IMR-90 (cell line): ENCODE measurements around the gene MYL11. TPM values are rescaled to one million over a fixed set of nuclear protein-coding genes. Genes with fewer than 3 reads are reported as not detected.

ENCODE experiments used
- ATAC-seq: fragments of 200-7000 bp; cut with Tn5 transposase; 2 replicates; pipeline ENCODE4 v1.9.1; 2020; ENCODE audit warnings: low read depth, mild to moderate bottlenecking, moderate library complexity
- BruUV-seq: library from RNA; stranded (reverse); fragments of 400-500 nt; replicated peaks from 2 replicates; lab custom pipeline; 2021; lab: Mats Ljungman, UMichigan
- CTCF ChIA-PET: fragments of 300-600 bp; formaldehyde crosslinking; extraction: SDS; loops from one replicate; lab custom pipeline; 2021; ENCODE audit warnings: antibody characterized with exemption; lab: Yijun Ruan, JAX
- POLR2A ChIA-PET: fragments of 300-600 bp; sonication (Branson Sonifier 250); formaldehyde crosslinking; loops from one replicate; lab custom pipeline; 2022; ENCODE audit warnings: antibody characterized with exemption; ENCODE audit not compliant: unreplicated experiment; lab: Charles Lee
- DNase-seq: peaks from one replicate; pipeline ENCODE4 v3.0.0; 2013
- H2AFZ ChIP-seq: replicated peaks from 2 replicates; pipeline ENCODE3; 2013; ENCODE audit warnings: low read length, mild to moderate bottlenecking; ENCODE audit not compliant: poor library complexity
- H2AK5ac ChIP-seq: 2 replicates; pipeline ENCODE4 v1.6.1; 2013; ENCODE audit warnings: low read depth, low read length, inconsistent platforms
- H2AK9ac ChIP-seq: replicated peaks from 2 replicates; pipeline ENCODE3; 2013; ENCODE audit warnings: mild to moderate bottlenecking, low read depth, low read length, moderate library complexity; ENCODE audit not compliant: poor library complexity
- H2BK120ac ChIP-seq: 2 replicates; pipeline ENCODE4 v1.6.1; 2013; ENCODE audit warnings: low read depth, low read length, inconsistent platforms
- H2BK15ac ChIP-seq: 3 replicates; pipeline ENCODE4 v1.6.1; 2013; ENCODE audit warnings: low read depth, low read length, inconsistent platforms
- H2BK20ac ChIP-seq: 2 replicates; pipeline ENCODE4 v1.6.1; 2013; ENCODE audit warnings: low read depth, mild to moderate bottlenecking, inconsistent platforms, low read length, moderate library complexity
- H2BK5ac ChIP-seq: 2 replicates; pipeline ENCODE4 v1.6.1; 2013; ENCODE audit warnings: mild to moderate bottlenecking, low read depth, low read length, inconsistent platforms; ENCODE audit not compliant: poor library complexity, severe bottlenecking
- H3K14ac ChIP-seq: replicated peaks from 2 replicates; pipeline ENCODE4 v1.6.1; 2013; ENCODE audit warnings: low read depth, low read length, inconsistent platforms
- H3K18ac ChIP-seq: 2 replicates; pipeline ENCODE4 v1.6.1; 2013; ENCODE audit warnings: low read depth, low read length, control low read depth
- H3K23ac ChIP-seq: 2 replicates; pipeline ENCODE4 v1.6.1; 2013; ENCODE audit warnings: low read depth, low read length, inconsistent platforms
- H3K27ac ChIP-seq: 2 replicates; pipeline ENCODE4 v1.5.1; 2013; ENCODE audit warnings: mild to moderate bottlenecking, control low read depth, low read length; ENCODE audit not compliant: insufficient read depth
- H3K27me3 ChIP-seq: 2 replicates; pipeline ENCODE4 v1.6.1; 2013; ENCODE audit warnings: low read length; ENCODE audit not compliant: control insufficient read depth, insufficient read depth
- H3K36me3 ChIP-seq: 2 replicates; pipeline ENCODE4 v1.6.1; 2013; ENCODE audit warnings: low read length, mixed read lengths; ENCODE audit not compliant: control insufficient read depth, insufficient read depth
- H3K4ac ChIP-seq: 2 replicates; pipeline ENCODE4 v1.6.1; 2013; ENCODE audit warnings: low read depth, low read length, inconsistent platforms
- H3K4me1 ChIP-seq: 2 replicates; pipeline ENCODE4 v1.6.1; 2013; ENCODE audit warnings: low read length, mixed read lengths; ENCODE audit not compliant: control insufficient read depth, insufficient read depth
- H3K4me2 ChIP-seq: 2 replicates; pipeline ENCODE4 v1.6.1; 2013; ENCODE audit warnings: low read depth, mild to moderate bottlenecking, control low read depth, low read length, moderate library complexity
- H3K4me3 ChIP-seq: 2 replicates; pipeline ENCODE4 v1.5.1; 2013; ENCODE audit warnings: low read depth, mild to moderate bottlenecking, control low read depth, low read length, moderate library complexity; ENCODE audit not compliant: insufficient read depth
- H3K56ac ChIP-seq: 2 replicates; pipeline ENCODE4 v1.6.1; 2013; ENCODE audit warnings: low read length, inconsistent platforms; ENCODE audit not compliant: insufficient read depth; ENCODE audit errors: extremely low read depth
- H3K79me1 ChIP-seq, 2 experiments: 2 replicates each; pipeline ENCODE4 v1.6.1; 2013; ENCODE audit warnings: low read length in 2 of 2, inconsistent platforms in 1 of 2, low read depth in 1 of 2
- H3K9ac ChIP-seq: 2 replicates; pipeline ENCODE4 v1.6.1; 2013; ENCODE audit warnings: low read depth, low read length, control low read depth
- H3K9me1 ChIP-seq: 2 replicates; pipeline ENCODE4 v1.6.1; 2013; ENCODE audit warnings: low read length, inconsistent platforms; ENCODE audit not compliant: insufficient read depth
- H3K9me3 ChIP-seq: 2 replicates; pipeline ENCODE4 v1.6.1; 2013; ENCODE audit warnings: low read length; ENCODE audit not compliant: control insufficient read depth, insufficient read depth
- H4K20me1 ChIP-seq: 2 replicates; pipeline ENCODE4 v1.6.1; 2013; ENCODE audit warnings: low read length, inconsistent platforms; ENCODE audit not compliant: insufficient read depth
- H4K5ac ChIP-seq: 2 replicates; pipeline ENCODE4 v1.6.1; 2013; ENCODE audit warnings: mild to moderate bottlenecking, low read depth, low read length, control low read depth
- H4K8ac ChIP-seq, 2 experiments: 2 replicates each; pipeline ENCODE4 v1.6.1; 2013; ENCODE audit warnings: low read depth in 2 of 2, low read length in 2 of 2, control low read depth in 1 of 2, inconsistent platforms in 1 of 2
- H4K91ac ChIP-seq: 2 replicates; pipeline ENCODE4 v1.6.1; 2013; ENCODE audit warnings: low read depth, low read length, inconsistent platforms; ENCODE audit not compliant: insufficient read depth
- CHD1 ChIP-seq: IDR thresholded peaks from 2 replicates; pipeline ENCODE4 v1.6.1; 2012; ENCODE audit warnings: low read depth, low read length, improper control_type of control experiment
- FOS ChIP-seq: fragments of 150-350 bp; IDR thresholded peaks from 2 replicates; pipeline ENCODE4 v1.6.1; 2016; ENCODE audit warnings: low read depth, low read length
- MAZ ChIP-seq: IDR thresholded peaks from 2 replicates; pipeline ENCODE4 v1.6.1; 2012; ENCODE audit warnings: low read depth, mild to moderate bottlenecking, low read length, improper control_type of control experiment, moderate library complexity, borderline replicate concordance
- MXI1 ChIP-seq: IDR thresholded peaks from 2 replicates; pipeline ENCODE4 v1.6.1; 2012; ENCODE audit warnings: low read depth, mild to moderate bottlenecking, low read length, moderate library complexity, borderline replicate concordance
- RFX5 ChIP-seq: IDR thresholded peaks from 2 replicates; pipeline ENCODE4 v1.8.0; 2012; ENCODE audit warnings: low read depth, mild to moderate bottlenecking, low read length, moderate library complexity
- USF2 ChIP-seq: fragments of 150-350 bp; IDR thresholded peaks from 2 replicates; pipeline ENCODE4 v1.6.1; 2017; ENCODE audit warnings: mild to moderate bottlenecking, antibody characterized with exemption, low read length, low read depth
- WGBS, 2 experiments: methylation state at CpG; one replicate each; pipeline versions ENCODE4 v1.1.5 to v1.1.7; 2013; ENCODE audit warnings: missing lambda C conversion rate in 2 of 2; ENCODE audit not compliant: insufficient read length in 1 of 2; ENCODE audit errors: extremely low coverage in 2 of 2; 5-methylcytosine and 5-hydroxymethylcytosine counted together
- dilution Hi-C: fragments of 300-500 bp; cut with HindIII; formaldehyde crosslinking; loops from one replicate; pipeline ENCODE4 v1.14.3; 2018; ENCODE audit warnings: low sequenced_read_pairs; ENCODE audit not compliant: unreplicated experiment
- in situ Hi-C: fragments of 300-500 bp; cut with MboI; formaldehyde crosslinking; loops from 3 replicates; pipeline ENCODE4 v1.14.3; 2019; ENCODE audit warnings: low sequenced_read_pairs, inconsistent platforms, mixed read lengths
- intact Hi-C: fragments of 100-400 bp; cut with micrococcal nuclease; formaldehyde crosslinking; loops from 2 replicates; pipeline ENCODE4 v1.10.0; 2022
- polyA plus RNA-seq, 3 experiments: library from polyadenylated mRNA; depleted of rRNA; stranded (reverse); fragments of >200 nt; gene quantifications; 2 replicates each; pipeline ENCODE4 v1.2.3, GENCODE V29; 2012; ENCODE audit warnings: low replicate concordance in 1 of 3
- total RNA-seq: library from RNA; depleted of rRNA; stranded (reverse); fragments of >200 nt; gene quantifications from 2 replicates; pipeline ENCODE4 v1.2.3, GENCODE V29; 2012

Gene MYL11
- total and polyA plus RNA-seq, 2 of the 4 experiments (the other 2 are of a cell fraction) = 1.1 TPM; not detected in 1

- 40% methylated on average over 1 of the region's 19 CpGs; no CpG with 5 or more reads in 1 of the 2 experiments for WGBS, 2 experiments
- Histone ChIP-seq H4K8ac (peak overlapping the region; percentile 63 to 84; a peak in 3 of 4 replicates), H3K18ac (no peak overlapping the region), H3K14ac (peak overlapping the region; percentile 36; the same call in 1 of the 2 replicates), H2BK5ac (peak overlapping the region; percentile 45), H2BK120ac (no peak overlapping the region), H3K79me1 (peaks cover 15 to 48% of the 10 kb centered on the region in 2 experiments), H3K23ac (peak overlapping the region; percentile 86), H3K9me3 (no peaks in the 10 kb centered on the region), H4K20me1 (peaks cover 10% of the 10 kb centered on the region; the same call in 1 of the 2 replicates), H2BK15ac (no peak overlapping the region), H2AK9ac (peak overlapping the region; percentile 92), H3K4me2 (peak overlapping the region; percentile 81), H2AFZ (peak overlapping the region; percentile 94), H2BK20ac (peak overlapping the region; percentile 15; the same call in 1 of the 2 replicates), H3K27me3 (no peaks in the 10 kb centered on the region), H3K4me3 (peak overlapping the region; percentile 71), H3K56ac (peak overlapping the region; percentile 67; the same call in 1 of the 2 replicates), H3K36me3 (peaks cover 11% of the 10 kb centered on the region), H3K4me1 (peaks cover 11% of the 10 kb centered on the region), H4K5ac (peak overlapping the region; percentile 6; the same call in 1 of the 2 replicates), H3K9ac (peak overlapping the region; percentile 75), H4K91ac (peak overlapping the region; percentile 38; the same call in 1 of the 2 replicates), H3K9me1 (peaks cover 11% of the 10 kb centered on the region), H2AK5ac (peak overlapping the region; percentile 76), H3K4ac (peak overlapping the region; percentile 75), H3K27ac (peak overlapping the region; percentile 82)
- intact Hi-C loops (loop anchor here (2.0 to 10.0 kb wide), 2 partner anchors 13 to 313 kb away; partner anchors contain the start of genes TBX6, YPEL3 and ZNF48), in situ Hi-C loops (loop anchor here (10.0 to 25.0 kb wide), 2 partner anchors 221 to 333 kb away; partner anchors contain the start of genes BOLA2B, CORO1A, PPP4C and SLX1A), dilution Hi-C loops (no loop called here)
- ChIA-PET POLR2A (interaction anchor here (0.6 to 1.1 kb wide), 4 partner anchors 9 to 314 kb away, joined by 3 to 7 read pairs (median 5); partner anchors contain the start of gene ZNF48), CTCF (no interaction called here)
- ATAC-seq (peak; percentile 45), DNase-seq (no peak)
- TF ChIP-seq MXI1 (no peak), CHD1 (no peak), USF2 (no peak), RFX5 (no peak), MAZ (no peak), FOS (no peak)
- BruUV-seq = no TSS peak
Observed at GRCh38 chr16:30407804-30408534, 33.4 kb downstream of the MYL11 start.
